Upper lobe of left lung (tissue), 6 donors: ENCODE data around the gene PAGE2B. TPM values are rescaled to one million over a fixed set of nuclear protein-coding genes. Genes with fewer than 3 reads are reported as not detected.

Source experiments
- ATAC-seq, 2 donors: fragments of 200-7000 bp; cut with Tn5 transposase; one replicate each; pipeline ENCODE4 v1.9.1; 2022; ENCODE audit warnings: mild to moderate bottlenecking in 2 of 2, moderate library complexity in 2 of 2; ENCODE audit not compliant: low FRiP score in 2 of 2
- DNase-seq, 2 donors: peaks; one replicate each; pipeline ENCODE4 v3.0.0-alpha.2; 2019 to 2020
- H3K27ac ChIP-seq, 4 donors: fragments of 200-600 bp; sonication (generic); one replicate each; pipeline ENCODE4 v1.5.1; 2016 to 2019
- H3K27me3 ChIP-seq, 4 donors: fragments of 200-600 bp; sonication (generic); one replicate each; pipeline ENCODE4 v1.5.1; 2017 to 2019
- H3K36me3 ChIP-seq, 4 donors: fragments of 200-600 bp; sonication (generic); one replicate each; pipeline ENCODE4 v1.5.1; 2016 to 2019
- H3K4me1 ChIP-seq, 4 donors: fragments of 200-600 bp; sonication (generic); one replicate each; pipeline ENCODE4 v1.5.1; 2018 to 2019
- H3K4me3 ChIP-seq, 4 donors: fragments of 200-600 bp; sonication (generic); one replicate each; pipeline ENCODE4 v1.5.1; 2017 to 2019; ENCODE audit warnings: mild to moderate bottlenecking in 2 of 4, moderate library complexity in 1 of 4
- H3K9me3 ChIP-seq, 4 donors: fragments of 200-600 bp; sonication (generic); one replicate each; pipeline ENCODE4 v1.5.1; 2018 to 2019
- EP300 ChIP-seq, 4 donors: sonication (generic); formaldehyde crosslinking; IDR thresholded peaks; one replicate each; pipeline ENCODE4 v1.5.1; 2017; ENCODE audit warnings: antibody characterized with exemption in 4 of 4, control low read depth in 2 of 4
- POLR2A ChIP-seq, 4 donors: fragments of 450-650 bp; IDR thresholded peaks; one replicate each; pipeline ENCODE4 v1.5.1; 2016 to 2017; ENCODE audit warnings: antibody characterized with exemption in 4 of 4, mild to moderate bottlenecking in 2 of 4
- POLR2AphosphoS5 ChIP-seq, 2 donors: sonication (generic); formaldehyde crosslinking; IDR thresholded peaks; one replicate each; pipeline ENCODE4 v1.5.1; 2017; ENCODE audit warnings: antibody characterized with exemption in 2 of 2
- WGBS, 2 donors: methylation state at CpG; one replicate each; pipeline ENCODE4 v1.1.5; 2017 to 2018; 5-methylcytosine and 5-hydroxymethylcytosine counted together
- total RNA-seq, 6 donors: library from RNA; depleted of rRNA in 4 of 6; stranded (reverse); fragments of >200 nt in 4 of 6; gene quantifications; one replicate each; pipeline versions ENCODE4 v1.1.0 to v1.2.1, GENCODE V29; 2016 to 2021
- TF ChIP-seq, protein P1 (sequence below), 6 experiments: fragments of 450-650 bp in 4 of 6; fragments of 200-600 bp in 2 of 6; sonication (generic) in 2 of 6; IDR thresholded peaks; one replicate each; pipeline ENCODE4 v1.5.1; 2016 to 2019; ENCODE audit warnings: antibody characterized with exemption in 6 of 6
- donor health status: DM: no; HTN: no; CAD: no; lungs with moderate emphysema.
- donor health status: DM: no; HTN: yes; CAD: no; lungs with severe emphysema.

Gene PAGE2B, protein sequence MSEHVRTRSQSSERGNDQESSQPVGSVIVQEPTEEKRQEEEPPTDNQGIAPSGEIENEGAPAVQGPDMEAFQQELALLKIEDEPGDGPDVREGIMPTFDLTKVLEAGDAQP
- total RNA-seq, result not detected

DNA sequence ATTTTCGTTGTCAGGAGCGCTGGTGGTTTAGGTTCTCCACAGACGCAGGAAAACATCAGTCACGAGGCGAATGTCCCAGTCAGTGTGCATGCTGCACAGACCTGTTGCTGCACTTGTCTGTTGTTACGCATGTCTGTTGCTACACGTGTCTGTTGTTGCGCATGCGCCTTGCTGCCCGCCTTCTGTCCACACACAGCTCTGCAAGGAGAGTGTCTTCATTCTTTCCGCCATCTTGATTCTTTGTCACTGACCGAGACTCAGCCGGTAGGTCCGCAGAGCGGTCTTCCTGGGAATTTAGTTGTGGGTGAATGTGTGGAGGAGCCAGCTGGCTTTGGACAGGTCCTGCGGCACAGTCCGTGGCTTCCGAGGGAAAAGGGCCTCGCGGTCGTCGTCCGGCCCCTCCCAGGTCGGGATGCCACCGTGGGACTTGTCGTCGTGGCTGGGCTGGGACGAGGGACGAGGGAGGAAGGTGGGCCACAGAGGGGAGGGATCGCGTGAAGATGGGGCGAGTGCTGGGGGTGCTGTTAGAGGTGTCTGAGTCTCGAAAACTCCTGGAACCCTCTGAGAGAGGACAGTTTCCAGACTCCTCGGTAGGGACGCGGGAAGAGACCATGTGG, at the start of gene PAGE2B:
Gene PAGE2B, plus strand, starts transcription at position 180 of the 617 bp plus-strand sequence. CDS start 1,012 bp downstream, outside the sequence.
- no peaks in the 10 kb centered on the region for H3K9me3 ChIP-seq
- no peak for TF ChIP-seq POLR2A (IDR thresholded peaks at IDR 0.05)
- no peak for TF ChIP-seq POLR2AphosphoS5 (IDR thresholded peaks at IDR 0.05)
- TF ChIP-seq, protein P1, sequence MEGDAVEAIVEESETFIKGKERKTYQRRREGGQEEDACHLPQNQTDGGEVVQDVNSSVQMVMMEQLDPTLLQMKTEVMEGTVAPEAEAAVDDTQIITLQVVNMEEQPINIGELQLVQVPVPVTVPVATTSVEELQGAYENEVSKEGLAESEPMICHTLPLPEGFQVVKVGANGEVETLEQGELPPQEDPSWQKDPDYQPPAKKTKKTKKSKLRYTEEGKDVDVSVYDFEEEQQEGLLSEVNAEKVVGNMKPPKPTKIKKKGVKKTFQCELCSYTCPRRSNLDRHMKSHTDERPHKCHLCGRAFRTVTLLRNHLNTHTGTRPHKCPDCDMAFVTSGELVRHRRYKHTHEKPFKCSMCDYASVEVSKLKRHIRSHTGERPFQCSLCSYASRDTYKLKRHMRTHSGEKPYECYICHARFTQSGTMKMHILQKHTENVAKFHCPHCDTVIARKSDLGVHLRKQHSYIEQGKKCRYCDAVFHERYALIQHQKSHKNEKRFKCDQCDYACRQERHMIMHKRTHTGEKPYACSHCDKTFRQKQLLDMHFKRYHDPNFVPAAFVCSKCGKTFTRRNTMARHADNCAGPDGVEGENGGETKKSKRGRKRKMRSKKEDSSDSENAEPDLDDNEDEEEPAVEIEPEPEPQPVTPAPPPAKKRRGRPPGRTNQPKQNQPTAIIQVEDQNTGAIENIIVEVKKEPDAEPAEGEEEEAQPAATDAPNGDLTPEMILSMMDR (IDR thresholded peaks at IDR 0.05), result no peak
- no peak for TF ChIP-seq EP300 (IDR thresholded peaks at IDR 0.05)
- WGBS, 2 donors, result 81 to 94% methylated on average over 22 to 36 of the region's 36 CpGs
- H3K27ac ChIP-seq, result no peak within 1 kb of the TSS
- no peaks in the 10 kb centered on the region for H3K36me3 ChIP-seq
- no peaks in the 10 kb centered on the region for H3K27me3 ChIP-seq
- no peaks in the 10 kb centered on the region for H3K4me1 ChIP-seq
- H3K4me3 ChIP-seq, result no peak within 1 kb of the TSS
- DNase-seq, result peak in 1 of 2 donors; percentile 55
- ATAC-seq, result no peak

DNA sequence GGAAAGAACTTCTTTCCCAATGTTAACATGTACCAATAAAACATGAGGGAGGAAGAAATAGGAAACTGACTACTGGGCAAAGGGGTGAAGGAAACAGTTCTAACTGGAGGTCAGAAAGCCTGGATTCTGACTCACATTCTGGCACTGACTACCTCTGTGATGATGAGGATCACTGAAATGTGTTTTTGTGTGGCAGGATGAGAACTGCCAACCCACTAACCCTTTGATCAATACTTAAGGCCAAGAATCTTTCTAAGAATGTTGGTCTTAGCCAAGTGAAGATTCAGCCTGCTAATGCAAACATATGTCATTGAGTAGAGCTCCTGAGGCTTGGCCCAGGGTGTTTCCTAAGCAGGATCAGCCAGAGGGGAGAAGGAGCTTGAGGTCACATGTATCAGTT, 48.7 kb upstream of the PAGE2B start:
- Histone ChIP-seq H3K27me3 (no peaks in the 10 kb centered on the region), H3K36me3 (no peaks in the 10 kb centered on the region), H3K4me3 (no peak overlapping the region), H3K27ac (no peak overlapping the region), H3K9me3 (no peaks in the 10 kb centered on the region), H3K4me1 (no peaks in the 10 kb centered on the region)
- DNase-seq (no peak), ATAC-seq (no peak)
- no peak for TF ChIP-seq EP300 (IDR thresholded peaks at IDR 0.05)
- TF ChIP-seq, protein P1 (IDR thresholded peaks at IDR 0.05), result no peak
- no peak for TF ChIP-seq POLR2A (IDR thresholded peaks at IDR 0.05)
- no peak for TF ChIP-seq POLR2AphosphoS5 (IDR thresholded peaks at IDR 0.05)

DNA sequence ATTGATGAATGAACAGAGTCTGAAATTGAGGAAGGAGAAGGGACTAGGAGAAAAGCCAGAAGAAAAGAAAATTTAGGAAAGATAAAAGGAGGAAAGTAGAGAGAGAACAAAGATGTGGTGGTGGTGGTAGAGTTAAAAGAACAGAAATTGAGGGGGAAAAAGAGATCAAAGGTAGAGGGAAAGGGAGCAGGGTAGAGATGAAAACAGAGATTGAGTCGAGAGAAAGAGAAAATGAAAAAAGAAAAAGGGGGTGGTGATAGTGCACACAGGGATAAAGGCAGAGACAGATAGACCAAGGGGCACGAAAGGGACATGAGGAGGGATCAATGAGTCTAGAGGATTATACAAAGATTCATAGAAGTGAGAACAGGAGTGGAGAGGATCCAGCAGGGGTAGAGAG, 48.0 kb upstream of the PAGE2B start:
- Histone ChIP-seq H3K27ac (no peak overlapping the region), H3K27me3 (no peaks in the 10 kb centered on the region), H3K4me1 (no peaks in the 10 kb centered on the region), H3K9me3 (no peaks in the 10 kb centered on the region), H3K36me3 (no peaks in the 10 kb centered on the region), H3K4me3 (no peak overlapping the region)
- WGBS, 2 donors, result 50 to 75% methylated on average over 2 of the region's 2 CpGs
- ATAC-seq (no peak), DNase-seq (no peak)
- TF ChIP-seq, protein P1 (IDR thresholded peaks at IDR 0.05), result no peak
- TF ChIP-seq EP300 (IDR thresholded peaks at IDR 0.05) (no peak), POLR2AphosphoS5 (IDR thresholded peaks at IDR 0.05) (no peak), POLR2A (IDR thresholded peaks at IDR 0.05) (no peak)

DNA sequence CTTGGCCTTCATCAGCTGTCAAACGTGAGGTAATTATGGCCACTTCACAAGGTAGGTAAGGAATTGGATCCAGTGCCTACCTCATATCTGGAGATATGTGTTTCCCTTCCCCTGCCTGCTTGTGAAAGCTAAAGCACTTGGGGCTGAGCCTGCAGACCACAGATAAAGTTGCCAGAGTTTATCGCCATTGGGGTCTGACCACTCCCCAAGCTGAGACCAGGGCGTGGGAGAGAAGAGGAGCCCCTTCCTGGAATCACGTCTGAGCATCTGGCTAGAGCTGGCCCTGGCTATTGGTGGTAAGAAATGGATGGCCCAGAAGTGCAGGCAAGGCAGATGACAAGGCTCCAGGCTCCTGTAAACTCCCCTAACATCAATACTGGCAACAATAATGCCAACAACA, 46.8 kb upstream of the PAGE2B start:
- Histone ChIP-seq H3K27ac (no peak overlapping the region), H3K27me3 (no peaks in the 10 kb centered on the region), H3K36me3 (no peaks in the 10 kb centered on the region), H3K9me3 (no peaks in the 10 kb centered on the region), H3K4me3 (no peak overlapping the region), H3K4me1 (no peaks in the 10 kb centered on the region)
- no peak for TF ChIP-seq EP300 (IDR thresholded peaks at IDR 0.05)
- no peak for TF ChIP-seq POLR2A (IDR thresholded peaks at IDR 0.05)
- TF ChIP-seq POLR2AphosphoS5 (IDR thresholded peaks at IDR 0.05), result no peak
- TF ChIP-seq, protein P1 (IDR thresholded peaks at IDR 0.05), result no peak
- no peak for DNase-seq
- 66 to 100% methylated on average over 1 to 4 of the region's 4 CpGs for WGBS, 2 donors
- ATAC-seq, result no peak

DNA sequence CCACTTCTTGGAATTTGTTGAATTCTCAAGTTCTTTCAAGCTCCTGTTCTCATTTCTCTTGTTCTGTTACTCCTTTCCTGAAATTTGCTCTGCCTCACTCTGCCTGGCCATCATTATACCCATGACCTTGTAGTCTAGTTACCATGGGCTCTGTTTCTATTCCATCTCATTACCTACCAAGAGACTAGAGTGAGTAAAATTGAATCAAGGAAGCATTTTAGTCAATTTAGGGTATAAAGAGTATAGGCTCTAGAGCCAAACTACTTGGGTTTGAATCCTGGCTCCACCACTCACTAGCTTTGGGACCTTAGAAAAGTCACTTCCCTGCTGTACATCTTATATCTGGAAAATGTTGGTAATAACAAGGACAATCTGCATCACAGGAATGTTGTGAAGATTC, 46.2 kb upstream of the PAGE2B start:
- ATAC-seq, result no peak

More for the DNA sequence above, 46.2 kb upstream of the PAGE2B start:
- no peak for DNase-seq
- H3K36me3 ChIP-seq, result no peaks in the 10 kb centered on the region
- no peaks in the 10 kb centered on the region for H3K4me1 ChIP-seq
- no peak overlapping the region for H3K4me3 ChIP-seq
- no peaks in the 10 kb centered on the region for H3K27me3 ChIP-seq
- TF ChIP-seq, protein P1 (IDR thresholded peaks at IDR 0.05), result no peak
- TF ChIP-seq POLR2AphosphoS5 (IDR thresholded peaks at IDR 0.05) (no peak), EP300 (IDR thresholded peaks at IDR 0.05) (no peak), POLR2A (IDR thresholded peaks at IDR 0.05) (no peak)
- H3K27ac ChIP-seq, result no peak overlapping the region
- no peaks in the 10 kb centered on the region for H3K9me3 ChIP-seq
